HK-2 (cell line): Measurements from ENCODE around the gene RUNDC1.
"Not testable (repeated sequence)": the region's sequence is repeated elsewhere in the genome, so short reads cannot be mapped to it uniquely, and the experiment has no call there.

Experiments
- DNase-seq: peaks from one replicate; pipeline ENCODE4 v3.0.0-alpha.2; 2018; ENCODE audit not compliant: unreplicated experiment

RUNDC1 gene

GRCh38 chr17:42980274-42980765 lies at the start of gene RUNDC1:
Gene RUNDC1 (plus strand): TSS chr17:42980565. CDS start chr17:42980577, 12 bp downstream.
- peak; percentile 89 for DNase-seq

- peak; percentile 34 for DNase-seq
Observed at GRCh38 chr17:42937712-42938596, 42.4 kb upstream of the RUNDC1 start.

- DNase-seq = no peak
Observed at GRCh38 chr17:42944211-42944610, 36.2 kb upstream of the RUNDC1 start.

GRCh38 chr17:42946812-42947211 lies 33.6 kb upstream of the RUNDC1 start:
- no peak for DNase-seq

GRCh38 chr17:42950044-42950783 lies 30.2 kb upstream of the RUNDC1 start:
- DNase-seq = no peak

- DNase-seq = no peak
Observed at GRCh38 chr17:42953669-42954068, 26.7 kb upstream of the RUNDC1 start.

- DNase-seq = peak; percentile 88
Observed at GRCh38 chr17:42964161-42964932, 16.0 kb upstream of the RUNDC1 start, which contains the start of gene AARSD1. Gene AARSD1 (minus strand): TSS chr17:42964454. CDS start chr17:42964440, 14 bp downstream.

- DNase-seq = no peak
Observed at GRCh38 chr17:42967925-42968324, 12.4 kb upstream of the RUNDC1 start.

- DNase-seq = no peak
Observed at GRCh38 chr17:42969001-42969581, 11.3 kb upstream of the RUNDC1 start.

GRCh38 chr17:42971589-42971988 lies 8.8 kb upstream of the RUNDC1 start:
- no peak for DNase-seq

GRCh38 chr17:42973323-42973722 lies 7.0 kb upstream of the RUNDC1 start:
- DNase-seq = not testable (repeated sequence)

GRCh38 chr17:42975265-42975664 lies 5.1 kb upstream of the RUNDC1 start:
- no peak for DNase-seq

- not testable (repeated sequence) for DNase-seq
Observed at GRCh38 chr17:42975701-42976100, 4.7 kb upstream of the RUNDC1 start.

GRCh38 chr17:42979511-42980273 lies 673 bp upstream of the RUNDC1 start, which contains the start of gene PTGES3L:
Gene PTGES3L (minus strand): TSS chr17:42980080. CDS start chr17:42980053, 27 bp downstream.
- peak; percentile 63 for DNase-seq

GRCh38 chr17:42980766-42981397 lies 517 bp downstream of the RUNDC1 start:
- DNase-seq = peak; percentile 66

GRCh38 chr17:42982266-42982665 lies 1.9 kb downstream of the RUNDC1 start:
- no peak for DNase-seq

- no peak for DNase-seq
Observed at GRCh38 chr17:42985225-42985624, 4.9 kb downstream of the RUNDC1 start.

- no peak for DNase-seq
Observed at GRCh38 chr17:42989141-42989540, 8.8 kb downstream of the RUNDC1 start.

GRCh38 chr17:42989726-42990652 lies 9.6 kb downstream of the RUNDC1 start:
- DNase-seq = no peak
